Gastroesophageal sphincter (tissue), 4 donors: Measurements from ENCODE around the gene AGO1. TPM values are rescaled to one million over a fixed set of nuclear protein-coding genes. Genes with fewer than 3 reads are reported as not detected.

ENCODE experiments used
- ATAC-seq: fragments of 150-250 bp; one replicate; pipeline ENCODE4 v1.9.1; 2016; ENCODE audit warnings: mild to moderate bottlenecking, moderate library complexity
- H3K27ac ChIP-seq, 4 donors: fragments of 200-600 bp; sonication (generic) in 3 of 4; 1 replicate in 3 of 4; 2 replicates in 1 of 4; pipeline ENCODE4 v1.5.1; 2016 to 2019
- H3K27me3 ChIP-seq: fragments of 200-600 bp; sonication (generic); one replicate; pipeline ENCODE4 v1.5.1; 2019
- H3K36me3 ChIP-seq, 2 donors: fragments of 200-600 bp; sonication (generic); one replicate each; pipeline ENCODE4 v1.5.1; 2019; ENCODE audit warnings: control low read depth in 1 of 2
- H3K4me1 ChIP-seq, 3 donors: fragments of 200-600 bp; sonication (generic); 1 replicate in 2 of 3; 2 replicates in 1 of 3; pipeline ENCODE4 v1.5.1; 2016 to 2019; ENCODE audit warnings: control low read depth in 2 of 3
- H3K4me3 ChIP-seq, 2 donors: fragments of 200-600 bp; sonication (generic); one replicate each; pipeline ENCODE4 v1.5.1; 2019; ENCODE audit warnings: mild to moderate bottlenecking in 1 of 2, moderate library complexity in 1 of 2
- H3K9me3 ChIP-seq, 3 donors: fragments of 200-600 bp; sonication (generic); one replicate each; pipeline ENCODE4 v1.5.1; 2017 to 2019; ENCODE audit warnings: control low read depth in 2 of 3
- EP300 ChIP-seq: sonication (generic); formaldehyde crosslinking; IDR thresholded peaks from one replicate; pipeline ENCODE4 v1.6.1; 2017; ENCODE audit warnings: antibody characterized with exemption, mild to moderate bottlenecking
- POLR2A ChIP-seq, 2 donors: fragments of 450-650 bp; IDR thresholded peaks; one replicate each; pipeline ENCODE4 v1.6.1; 2017; ENCODE audit warnings: antibody characterized with exemption in 2 of 2, mild to moderate bottlenecking in 2 of 2, moderate library complexity in 1 of 2
- POLR2AphosphoS5 ChIP-seq: sonication (generic); formaldehyde crosslinking; IDR thresholded peaks from one replicate; pipeline ENCODE4 v1.6.1; 2017; ENCODE audit warnings: antibody characterized with exemption
- WGBS, 2 donors: methylation state at CpG; one replicate each; pipeline ENCODE4 v1.1.5; 2018; ENCODE audit warnings: low coverage in 1 of 2; 5-methylcytosine and 5-hydroxymethylcytosine counted together
- total RNA-seq, 4 donors: library from RNA; depleted of rRNA; stranded (reverse); fragments of >200 nt; gene quantifications; one replicate each; pipeline ENCODE4 v1.1.0, GENCODE V29; 2016
- TF ChIP-seq, protein P1 (sequence below), 4 experiments: fragments of 200-600 bp in 2 of 4; fragments of 450-650 bp in 2 of 4; sonication (generic) in 1 of 4; IDR thresholded peaks; one replicate each; pipeline ENCODE4 v1.5.1; 2017 to 2019; ENCODE audit warnings: antibody characterized with exemption in 4 of 4, mild to moderate bottlenecking in 2 of 4, moderate library complexity in 2 of 4

AGO1 gene
- total RNA-seq, 4 donors from 2014 or later: 19.5 to 39.5 (median 24.1) TPM

DNA sequence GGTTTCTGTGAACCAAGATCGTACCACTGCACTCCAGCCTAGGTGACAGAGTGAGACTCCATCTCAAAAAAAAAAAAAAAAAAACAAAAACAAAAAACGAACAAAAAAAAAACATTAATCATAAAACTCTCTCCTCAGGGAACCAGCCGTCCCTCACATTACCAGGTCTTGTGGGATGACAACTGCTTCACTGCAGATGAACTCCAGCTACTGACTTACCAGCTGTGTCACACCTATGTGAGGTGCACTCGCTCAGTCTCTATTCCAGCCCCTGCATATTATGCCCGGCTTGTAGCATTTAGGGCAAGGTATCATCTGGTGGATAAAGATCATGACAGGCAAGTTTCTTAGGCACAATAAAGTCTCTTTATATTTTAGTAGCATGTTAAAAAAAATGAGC, 32.3 kb upstream of the AGO1 start:
- no peaks in the 10 kb centered on the region for H3K27me3 ChIP-seq
- no peak for TF ChIP-seq POLR2AphosphoS5
- TF ChIP-seq, protein P1, sequence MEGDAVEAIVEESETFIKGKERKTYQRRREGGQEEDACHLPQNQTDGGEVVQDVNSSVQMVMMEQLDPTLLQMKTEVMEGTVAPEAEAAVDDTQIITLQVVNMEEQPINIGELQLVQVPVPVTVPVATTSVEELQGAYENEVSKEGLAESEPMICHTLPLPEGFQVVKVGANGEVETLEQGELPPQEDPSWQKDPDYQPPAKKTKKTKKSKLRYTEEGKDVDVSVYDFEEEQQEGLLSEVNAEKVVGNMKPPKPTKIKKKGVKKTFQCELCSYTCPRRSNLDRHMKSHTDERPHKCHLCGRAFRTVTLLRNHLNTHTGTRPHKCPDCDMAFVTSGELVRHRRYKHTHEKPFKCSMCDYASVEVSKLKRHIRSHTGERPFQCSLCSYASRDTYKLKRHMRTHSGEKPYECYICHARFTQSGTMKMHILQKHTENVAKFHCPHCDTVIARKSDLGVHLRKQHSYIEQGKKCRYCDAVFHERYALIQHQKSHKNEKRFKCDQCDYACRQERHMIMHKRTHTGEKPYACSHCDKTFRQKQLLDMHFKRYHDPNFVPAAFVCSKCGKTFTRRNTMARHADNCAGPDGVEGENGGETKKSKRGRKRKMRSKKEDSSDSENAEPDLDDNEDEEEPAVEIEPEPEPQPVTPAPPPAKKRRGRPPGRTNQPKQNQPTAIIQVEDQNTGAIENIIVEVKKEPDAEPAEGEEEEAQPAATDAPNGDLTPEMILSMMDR (IDR thresholded peaks at IDR 0.05): no peak
- H3K36me3 ChIP-seq: peaks cover 0 to 51% of the 10 kb centered on the region in 2 donors
- no peak overlapping the region for H3K4me3 ChIP-seq
- H3K27ac ChIP-seq: peak overlapping the region; percentile 79 to 83 (median 82)
- no peak for ATAC-seq
- H3K4me1 ChIP-seq: peaks cover 14 to 63% (median 19%) of the 10 kb centered on the region in 3 donors
- no peaks in the 10 kb centered on the region for H3K9me3 ChIP-seq
- WGBS, 2 donors: 37% methylated on average over 4 of the region's 5 CpGs

DNA sequence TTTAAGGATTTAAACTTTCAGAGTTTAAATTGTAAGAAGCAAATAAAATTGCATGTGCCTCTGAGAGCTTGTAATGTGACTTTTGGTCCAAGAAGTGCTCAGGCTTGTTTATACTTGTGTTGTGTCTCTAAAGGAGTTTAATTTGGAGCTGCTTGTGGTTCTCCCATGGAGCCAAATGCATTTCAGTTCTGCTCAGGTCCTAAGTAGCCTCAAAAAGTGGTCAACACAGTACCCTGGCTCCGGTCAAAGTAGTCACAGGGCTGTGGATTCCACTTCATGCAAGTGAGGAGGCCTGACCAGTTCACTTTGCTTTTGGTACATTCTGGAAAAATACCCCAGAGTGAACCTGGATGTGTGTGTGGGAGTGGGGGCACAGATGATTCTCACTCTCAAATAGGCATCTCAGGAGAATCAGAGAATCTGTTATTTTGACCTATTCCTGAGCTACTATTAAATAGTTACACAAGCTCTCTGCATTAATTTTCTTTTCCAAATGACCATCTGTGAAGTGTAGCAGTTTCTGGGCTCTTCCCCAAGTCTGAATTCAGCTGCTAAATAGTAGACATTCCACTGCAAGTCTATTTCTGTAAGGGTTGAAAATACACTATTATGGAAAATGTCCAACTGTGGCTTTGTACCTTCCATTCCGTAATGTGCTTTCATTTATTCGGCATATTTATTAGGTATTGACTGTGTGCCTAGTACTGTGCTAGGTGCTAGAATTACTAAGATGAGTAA, 31.7 kb upstream of the AGO1 start:
- Histone ChIP-seq H3K27ac (peak overlapping the region; percentile 79 to 83 (median 82)), H3K27me3 (no peaks in the 10 kb centered on the region), H3K4me1 (peaks cover 14 to 57% (median 19%) of the 10 kb centered on the region in 3 donors), H3K9me3 (no peaks in the 10 kb centered on the region), H3K4me3 (no peak overlapping the region), H3K36me3 (peaks cover 0 to 52% of the 10 kb centered on the region in 2 donors)
- 11 to 34% methylated on average over 3 of the region's 3 CpGs for WGBS, 2 donors
- peak; percentile 86 for ATAC-seq
- TF ChIP-seq, protein P1 (IDR thresholded peaks at IDR 0.05): no peak
- TF ChIP-seq POLR2AphosphoS5 (peak; percentile 70), POLR2A (IDR thresholded peaks at IDR 0.05) (no peak), EP300 (no peak)

DNA sequence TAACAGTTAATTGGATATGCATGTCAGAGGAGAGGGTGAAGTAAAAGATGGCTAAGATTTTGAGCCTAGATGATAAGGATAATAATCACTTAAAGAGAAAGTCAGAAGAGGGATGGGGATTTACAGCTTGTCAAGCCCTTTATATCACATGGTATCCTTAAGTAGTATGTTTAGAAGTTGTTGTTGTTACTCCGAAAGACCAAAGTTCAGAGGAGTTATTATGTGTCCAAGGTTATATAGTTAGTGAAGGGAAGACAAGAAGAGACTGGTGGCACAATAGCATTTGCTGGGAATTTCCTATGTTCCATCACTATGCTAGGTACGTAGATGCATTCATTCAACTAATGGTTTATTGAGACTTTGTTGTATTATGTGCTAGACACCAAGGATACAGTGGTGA, 30.8 kb upstream of the AGO1 start:
- Histone ChIP-seq H3K27me3 (no peaks in the 10 kb centered on the region), H3K4me3 (no peak overlapping the region), H3K4me1 (peaks cover 14 to 54% (median 19%) of the 10 kb centered on the region in 3 donors), H3K9me3 (no peaks in the 10 kb centered on the region), H3K36me3 (peaks cover 0 to 52% of the 10 kb centered on the region in 2 donors), H3K27ac (peak overlapping the region; percentile 63 to 83 (median 82))
- no peak for ATAC-seq
- WGBS, 2 donors: 33 to 44% methylated on average over 2 of the region's 2 CpGs
- TF ChIP-seq POLR2AphosphoS5: no peak
- TF ChIP-seq, protein P1 (IDR thresholded peaks at IDR 0.05): no peak
- no peak for TF ChIP-seq EP300
- TF ChIP-seq POLR2A (IDR thresholded peaks at IDR 0.05): no peak

DNA sequence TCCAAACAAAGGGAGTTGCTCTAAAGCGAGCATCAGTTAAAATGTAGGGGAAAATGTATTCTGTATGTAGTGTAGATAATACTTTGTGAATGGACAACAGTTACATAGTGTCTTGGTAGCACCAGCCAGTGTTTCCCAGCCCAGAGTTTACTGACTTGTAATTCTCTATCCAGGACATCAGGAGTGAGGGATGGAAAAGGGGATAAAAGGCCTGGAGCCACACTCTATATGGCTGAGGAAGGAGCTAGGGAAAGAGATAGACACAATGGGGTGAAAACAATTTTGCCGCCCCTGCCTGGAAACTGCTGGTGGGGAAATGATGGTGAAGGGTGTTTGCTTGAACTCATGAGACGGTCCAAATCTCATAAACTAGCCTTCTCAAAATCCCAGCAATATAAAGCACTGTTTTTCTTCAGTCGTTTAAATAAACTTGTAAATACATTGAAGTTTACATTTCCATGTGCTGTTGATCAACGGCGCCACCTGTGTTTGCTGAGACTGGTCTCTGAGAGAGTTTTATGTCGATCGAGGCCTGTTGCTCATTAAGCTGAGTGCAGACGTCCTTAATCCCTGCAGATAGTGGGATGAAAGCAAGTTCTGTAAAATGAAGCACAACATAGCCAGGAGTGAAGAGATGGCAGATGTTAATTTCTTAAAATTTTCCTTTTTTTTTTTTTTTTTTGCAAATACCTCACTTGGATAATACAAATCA, 27.9 kb upstream of the AGO1 start:
- no peaks in the 10 kb centered on the region for H3K27me3 ChIP-seq
- ATAC-seq: no peak
- no peak overlapping the region for H3K4me3 ChIP-seq
- WGBS, 2 donors: 71 to 80% methylated on average over 7 to 9 of the region's 9 CpGs
- no peak overlapping the region for H3K27ac ChIP-seq
- TF ChIP-seq POLR2AphosphoS5 (no peak), POLR2A (IDR thresholded peaks at IDR 0.05) (no peak), EP300 (no peak)
- TF ChIP-seq, protein P1 (IDR thresholded peaks at IDR 0.05): no peak
- no peaks in the 10 kb centered on the region for H3K9me3 ChIP-seq
- peaks cover 0 to 56% of the 10 kb centered on the region in 2 donors for H3K36me3 ChIP-seq
- peaks cover 12 to 26% (median 14%) of the 10 kb centered on the region in 3 donors for H3K4me1 ChIP-seq
